Limb (tissue), 2 donors: ENCODE measurements around the gene JAK1.

Source experiments
- DNase-seq, 2 donors: peaks; one replicate each; pipeline ENCODE4 v3.0.0-alpha.2; 2016; ENCODE audit errors: extremely low spot score in 2 of 2

The JAK1 gene

GRCh38 chr1:64892576-64893573, 73.5 kb downstream of the JAK1 start:
- no peak for DNase-seq

DNA sequence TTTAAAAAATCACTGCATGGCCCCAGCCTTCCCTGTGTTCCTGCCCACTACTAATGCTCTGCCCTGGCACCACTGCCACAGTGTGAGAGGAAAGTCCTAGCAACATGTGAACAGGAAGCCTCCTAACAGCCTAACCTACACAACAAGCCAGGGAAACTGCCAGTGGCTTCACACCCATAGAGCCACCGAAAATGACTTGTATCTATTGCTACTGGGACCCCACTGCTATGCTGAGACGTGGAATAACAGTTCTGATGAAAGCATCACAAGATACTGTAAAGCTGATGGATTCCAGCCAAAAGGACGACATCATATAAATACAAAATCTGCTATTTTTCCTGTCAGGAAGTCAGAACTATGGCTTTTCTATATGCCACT, 74.9 kb downstream of the JAK1 start:
- no peak for DNase-seq

DNA sequence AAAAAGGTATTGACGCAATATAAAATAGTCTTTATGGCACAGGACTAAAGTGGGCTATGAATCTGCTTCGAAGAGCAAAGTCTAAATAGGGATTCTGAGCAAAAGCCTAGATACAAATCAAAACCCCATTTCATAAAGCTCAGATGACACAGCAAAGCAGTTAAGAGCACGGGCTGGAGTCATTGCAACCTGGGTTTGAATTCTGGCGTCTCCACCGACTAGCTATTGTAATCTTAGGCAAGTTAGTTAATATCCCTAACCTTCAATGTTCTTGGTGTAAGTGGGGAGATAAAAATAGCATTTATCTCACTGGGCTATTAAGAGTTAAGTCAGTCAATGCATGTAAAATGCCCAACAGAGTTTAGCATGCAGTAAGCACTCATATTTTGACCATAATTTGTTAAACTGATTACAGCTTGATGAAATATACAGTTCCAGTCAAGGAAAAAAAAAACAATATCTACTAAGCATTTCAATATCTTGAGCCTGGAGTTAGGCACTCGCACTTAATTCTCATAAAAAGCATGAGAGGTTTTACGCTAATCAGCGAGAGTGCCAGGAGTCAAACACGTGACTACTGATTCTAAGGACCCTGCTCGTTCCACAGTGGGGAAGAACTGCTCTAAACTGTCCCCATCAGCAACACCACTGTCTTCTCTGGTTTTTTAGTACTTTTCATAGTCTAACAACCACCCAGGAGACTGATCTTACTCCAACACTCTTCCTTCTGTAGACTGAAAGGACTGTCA, 75.5 kb downstream of the JAK1 start:
- DNase-seq, result no peak

DNA sequence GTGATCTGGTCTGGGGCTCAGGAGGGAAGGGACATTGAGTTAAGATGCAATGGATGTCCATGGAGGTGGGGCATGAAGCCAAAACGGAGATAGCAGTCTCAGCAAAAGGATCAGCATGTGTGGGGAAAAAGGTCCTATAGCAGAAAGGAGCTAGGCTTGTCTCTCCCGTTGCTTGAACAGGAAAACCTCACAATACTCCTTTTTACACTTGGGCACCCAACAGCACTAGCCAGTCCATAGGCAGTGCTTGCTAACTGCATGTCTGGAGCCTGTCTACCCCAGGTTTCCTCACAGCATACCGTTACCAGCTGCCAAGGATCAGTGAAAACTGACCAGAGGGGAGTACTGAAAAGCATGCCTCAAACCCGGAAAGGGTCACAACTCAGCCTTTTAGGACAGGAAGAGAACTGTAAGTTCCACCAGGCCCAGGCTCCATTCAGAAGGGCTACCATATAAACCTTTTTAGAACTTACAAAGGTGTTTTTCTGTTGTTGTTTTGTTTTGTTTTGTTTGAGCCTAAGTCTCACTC, 78.6 kb downstream of the JAK1 start:
- no peak for DNase-seq

DNA sequence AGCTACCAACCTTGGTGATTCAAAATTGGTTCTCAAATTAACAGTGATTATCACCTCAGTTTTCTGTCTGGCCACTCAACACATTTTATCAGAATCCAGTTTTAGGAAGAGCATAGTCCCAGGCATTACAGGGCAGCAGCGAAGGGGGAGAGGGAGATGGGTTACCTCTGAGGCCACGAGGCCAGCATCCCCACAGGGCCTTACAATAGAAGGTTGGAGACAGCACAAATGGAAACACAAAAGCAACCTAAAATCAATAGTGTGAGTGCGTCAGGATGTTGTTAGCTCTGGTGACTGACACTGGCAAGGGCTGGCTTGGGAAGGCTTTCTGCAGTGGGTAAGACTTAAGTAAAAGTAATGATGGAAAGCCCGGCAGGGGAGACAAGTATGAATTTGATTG, 79.5 kb downstream of the JAK1 start:
- DNase-seq, result no peak

GRCh38 chr1:64885648-64886047, 80.7 kb downstream of the JAK1 start:
- no peak for DNase-seq

DNA sequence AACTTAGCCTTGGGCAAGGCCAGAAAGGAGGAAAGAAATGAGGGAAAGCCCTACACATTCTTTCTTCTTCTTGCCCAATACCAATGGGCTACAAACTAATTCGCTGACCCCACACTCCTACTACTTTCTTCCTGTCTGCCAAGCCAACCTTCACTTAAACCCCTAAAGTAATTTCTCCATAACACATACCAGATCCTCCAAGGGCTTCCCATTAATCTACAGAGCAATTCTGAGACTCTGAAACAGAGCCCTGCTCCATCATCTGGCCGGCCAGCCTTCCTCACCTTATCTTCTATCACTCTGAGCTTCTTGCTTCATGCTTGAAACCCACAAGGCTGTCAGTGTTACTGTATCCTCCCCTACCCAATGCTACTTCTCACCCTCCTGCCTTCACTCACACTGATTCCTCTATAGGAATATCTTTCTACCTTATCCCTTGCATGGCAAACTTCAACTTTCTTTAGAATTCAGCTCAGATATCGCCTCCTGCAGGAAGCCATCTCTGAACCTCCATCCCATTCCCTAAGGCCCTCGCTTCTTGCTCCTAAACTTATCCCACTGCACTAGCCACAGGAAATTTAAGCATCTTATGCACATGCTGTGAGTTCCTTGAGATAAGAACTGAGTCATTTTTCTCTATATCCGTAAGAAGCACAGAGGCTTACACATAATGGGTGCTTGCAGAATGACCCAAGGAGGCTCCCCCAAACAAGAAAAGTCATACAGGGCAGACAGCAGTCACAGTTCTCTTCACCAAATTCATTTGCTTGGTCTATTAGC, 81.9 kb downstream of the JAK1 start:
- DNase-seq, result no peak

DNA sequence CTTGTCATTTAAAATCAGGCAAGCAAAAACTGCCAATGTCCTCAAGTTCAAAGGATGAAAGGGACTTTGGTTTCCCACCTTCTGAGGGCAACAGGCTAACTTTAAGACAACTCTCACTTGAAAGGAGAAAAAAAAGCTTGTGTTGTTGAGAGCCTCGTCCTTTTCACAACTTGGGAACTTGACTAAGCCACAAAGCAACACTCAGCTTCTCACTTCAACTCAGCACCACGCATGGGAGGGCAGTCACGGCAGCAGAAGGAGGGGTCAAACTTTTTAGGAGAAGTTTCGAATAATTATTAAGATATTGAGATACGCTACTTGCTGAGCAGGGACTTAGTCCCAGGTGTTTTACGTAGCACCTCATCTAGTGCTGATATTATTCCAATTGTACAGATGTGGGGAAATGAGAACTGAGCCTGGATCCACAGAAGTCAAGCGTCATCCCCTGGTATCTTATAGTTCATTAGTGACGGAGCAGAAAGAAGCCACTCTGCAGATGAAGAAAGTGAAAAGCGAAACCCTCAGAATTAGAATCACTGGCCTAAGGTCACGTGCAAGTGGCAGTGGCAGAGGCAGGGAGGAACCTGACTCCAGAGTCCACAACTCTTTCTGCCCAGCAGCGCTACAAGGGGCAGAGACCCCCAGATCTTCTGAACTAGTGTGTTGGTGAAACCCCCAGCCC, 83.6 kb downstream of the JAK1 start:
- DNase-seq, result no peak

GRCh38 chr1:64881281-64881680, 85.1 kb downstream of the JAK1 start:
- DNase-seq, result no peak

- DNase-seq, result no peak
Measured at GRCh38 chr1:64880449-64880848, 85.9 kb downstream of the JAK1 start.

DNA sequence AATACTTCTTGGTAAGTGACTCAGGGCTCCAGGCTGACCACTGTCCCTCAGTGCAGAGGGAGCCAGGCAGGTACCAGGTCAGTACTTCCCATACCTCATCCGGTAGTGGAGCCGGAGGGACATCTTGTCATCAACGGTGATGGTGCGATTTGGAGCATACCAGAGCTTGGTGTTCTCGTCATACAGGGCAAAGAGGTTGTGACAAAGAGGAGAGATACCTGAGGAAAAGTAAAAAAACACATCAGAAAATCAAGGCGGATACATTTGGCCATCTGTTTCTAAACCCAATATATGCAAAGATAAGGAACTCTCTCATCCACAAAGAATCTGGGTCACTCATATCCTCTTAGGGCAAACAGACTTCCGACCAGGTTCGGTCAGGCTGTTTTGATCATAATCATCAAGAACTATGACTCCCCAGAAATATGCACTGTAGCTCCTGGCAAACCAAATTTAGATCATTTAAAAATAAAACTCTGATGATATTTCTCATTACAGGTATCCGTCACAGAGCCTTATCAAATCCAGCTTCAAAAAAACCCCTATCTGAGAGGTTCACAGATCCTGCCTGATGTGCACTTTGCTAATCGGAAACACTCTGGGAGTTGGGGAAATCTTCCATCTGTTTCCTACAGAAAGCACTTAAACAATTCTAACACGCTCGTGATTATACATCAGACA, 87.3 kb downstream of the JAK1 start:
- no peak for DNase-seq

DNA sequence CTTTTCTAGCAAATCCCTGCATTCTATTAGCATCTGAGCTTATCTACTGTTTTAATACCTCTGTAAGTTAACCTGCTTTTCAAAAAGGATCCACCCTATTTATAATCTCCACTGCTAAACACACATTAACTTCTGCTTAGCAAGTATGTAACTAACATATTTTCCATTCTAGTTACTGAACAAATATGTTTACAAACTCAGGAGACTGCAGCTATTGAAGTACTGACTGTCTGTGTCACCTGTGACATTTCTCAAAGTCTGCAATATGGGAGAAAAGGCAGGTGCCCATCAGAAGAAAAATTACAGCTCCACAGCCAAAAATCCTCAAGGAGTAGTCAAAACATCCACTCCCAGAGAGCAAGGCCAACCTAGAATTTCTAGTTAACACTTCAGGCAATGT, 88.3 kb downstream of the JAK1 start:
- DNase-seq, result no peak

- DNase-seq, result no peak
Measured at GRCh38 chr1:64877598-64877997, 88.8 kb downstream of the JAK1 start.

DNA sequence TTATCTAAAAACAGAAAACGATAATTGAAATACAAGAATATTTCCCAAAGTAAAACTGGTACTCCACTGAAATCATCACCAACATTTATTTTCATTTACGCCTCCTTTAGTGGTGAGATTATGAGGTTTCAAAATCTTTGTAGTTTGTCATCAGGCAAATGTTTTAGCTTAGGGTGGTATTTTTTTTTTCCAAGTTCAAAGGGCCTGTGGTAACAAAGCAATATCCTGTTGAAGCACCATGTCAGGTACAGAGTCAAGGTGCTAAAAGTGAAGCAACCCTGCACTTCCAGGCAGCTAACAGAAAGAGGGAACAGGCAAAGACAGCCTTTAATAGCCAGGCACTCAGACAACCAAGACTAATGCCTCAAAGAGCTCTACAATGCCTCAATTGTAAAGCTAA, 89.2 kb downstream of the JAK1 start:
- DNase-seq, result no peak

DNA sequence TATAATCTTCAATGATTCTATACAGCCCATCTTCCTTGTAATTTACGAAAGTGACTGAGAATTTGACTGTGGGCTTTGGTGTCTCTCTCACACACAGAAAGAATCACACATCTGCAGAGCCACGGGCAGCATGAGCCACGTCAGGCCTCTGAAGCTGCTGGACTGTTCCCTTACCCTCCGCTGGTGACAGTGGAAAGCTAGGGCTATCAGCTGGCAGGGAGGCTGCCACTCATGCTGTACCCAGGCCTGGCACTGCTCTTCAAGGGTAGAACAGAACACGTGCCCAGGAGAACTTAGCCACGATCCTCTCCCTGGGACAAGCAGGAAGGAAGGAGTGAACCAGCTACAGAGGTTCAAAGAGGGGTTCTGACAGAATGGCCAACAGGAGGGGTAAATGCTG, 90.7 kb downstream of the JAK1 start:
- DNase-seq, result no peak

- DNase-seq, result no peak
Measured at GRCh38 chr1:64875101-64875500, 91.2 kb downstream of the JAK1 start.

DNA sequence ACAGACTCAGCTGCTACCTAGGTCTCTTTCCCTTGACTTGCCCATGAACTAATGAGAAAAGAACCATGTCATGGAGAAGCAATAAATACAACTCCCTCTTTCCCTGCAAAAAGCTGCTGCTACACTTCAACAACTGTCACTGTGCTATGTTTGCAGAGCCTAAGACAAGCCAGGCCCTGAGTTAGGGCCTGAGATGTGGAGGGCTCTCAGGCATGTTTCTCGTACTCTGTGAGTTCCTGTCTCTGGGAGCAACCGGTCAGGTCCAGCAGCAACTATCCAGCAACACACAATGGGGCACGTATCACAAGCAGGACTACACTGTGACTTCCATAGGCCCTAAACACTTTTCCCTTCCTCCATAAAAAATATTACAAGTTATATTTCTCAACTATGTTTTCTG, 91.7 kb downstream of the JAK1 start:
- no peak for DNase-seq

GRCh38 chr1:64873576-64873975, 92.8 kb downstream of the JAK1 start:
- DNase-seq, result no peak

DNA sequence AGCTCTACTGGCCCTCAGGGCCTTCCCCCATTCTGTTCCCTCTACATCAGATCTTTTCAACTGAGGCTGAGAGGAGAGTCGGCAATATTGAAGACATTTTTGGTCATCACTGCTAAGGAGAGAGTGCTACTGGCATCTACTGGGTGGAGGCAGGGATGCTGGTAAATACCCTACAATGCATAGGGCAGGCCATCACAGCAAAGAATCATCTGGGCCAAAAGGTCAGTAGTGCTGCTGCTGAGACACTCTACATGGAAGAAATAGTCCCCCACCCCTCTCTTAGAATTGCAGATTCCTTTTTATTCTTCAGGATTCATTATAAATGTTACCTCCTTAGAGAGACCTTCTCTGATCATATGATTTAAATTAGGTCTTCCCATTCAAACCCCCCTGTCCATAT, 94.3 kb downstream of the JAK1 start:
- no peak for DNase-seq

- no peak for DNase-seq
Measured at GRCh38 chr1:64871256-64871655, 95.1 kb downstream of the JAK1 start.

DNA sequence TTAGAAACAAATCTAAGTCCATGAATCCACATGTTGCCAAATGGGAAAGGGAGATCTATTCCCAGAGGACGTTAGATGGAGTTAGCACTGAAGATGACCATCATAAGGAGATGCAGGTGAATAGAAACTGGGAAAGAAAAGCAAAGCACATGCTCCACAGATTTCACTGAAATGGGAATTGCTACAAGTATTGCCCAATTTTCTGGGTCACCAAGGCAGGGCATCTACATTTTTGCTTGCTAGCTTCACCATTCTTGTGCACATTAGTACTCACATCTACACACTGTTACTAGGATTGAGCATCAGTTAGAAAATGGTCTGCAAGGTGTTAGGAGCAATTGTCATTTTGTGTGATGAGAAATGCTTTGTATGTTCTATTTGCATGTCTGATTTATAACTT, 99.1 kb downstream of the JAK1 start:
- no peak for DNase-seq
